Spleen (tissue), 11 donors: ENCODE data around the gene ULBP2. TPM values are rescaled to one million over a fixed set of nuclear protein-coding genes. Genes with fewer than 3 reads are reported as not detected.
A peak's percentile ranks its signal among the peaks of the same experiment; 100 is the strongest.
"Not testable (repeated sequence)": the region's sequence is repeated elsewhere in the genome, so short reads cannot be mapped to it uniquely, and the experiment has no call there.

Experiments used
- DNase-seq: peaks from one replicate; pipeline ENCODE4 v3.0.0-alpha.2; 2020
- H3K27ac ChIP-seq, 8 donors: fragments of 200-600 bp; sonication (generic) in 7 of 8; 1 replicate in 4 of 8; 2 replicates in 4 of 8; pipeline versions ENCODE4 v1.5.0 to v1.8.0; 2016 to 2021; ENCODE audit warnings: inconsistent platforms in 4 of 8, mild to moderate bottlenecking in 4 of 8, moderate library complexity in 1 of 8
- H3K27me3 ChIP-seq, 7 donors: fragments of 200-600 bp; sonication (generic) in 6 of 7; replicated peaks in 1 of 7; 1 replicate in 4 of 7; 2 replicates in 3 of 7; pipeline versions ENCODE4 v1.5.0 to v1.8.0; 2016 to 2021; ENCODE audit warnings: inconsistent platforms in 3 of 7, mild to moderate bottlenecking in 1 of 7
- H3K36me3 ChIP-seq, 6 donors: fragments of 200-600 bp; sonication (generic) in 5 of 6; 1 replicate in 4 of 6; 2 replicates in 2 of 6; pipeline versions ENCODE4 v1.5.0 to v1.8.0; 2016 to 2021; ENCODE audit warnings: inconsistent platforms in 2 of 6
- H3K4me1 ChIP-seq, 6 donors: fragments of 200-600 bp; sonication (generic) in 5 of 6; 1 replicate in 3 of 6; 2 replicates in 3 of 6; pipeline versions ENCODE4 v1.5.0 to v1.8.0; 2016 to 2021; ENCODE audit warnings: inconsistent platforms in 3 of 6
- H3K4me3 ChIP-seq, 8 donors: fragments of 200-600 bp; sonication (generic) in 7 of 8; 1 replicate in 4 of 8; 2 replicates in 4 of 8; pipeline versions ENCODE4 v1.5.0 to v1.8.0; 2016 to 2021; ENCODE audit warnings: inconsistent platforms in 4 of 8, mild to moderate bottlenecking in 4 of 8, moderate library complexity in 2 of 8
- H3K9me3 ChIP-seq, 8 donors: fragments of 200-600 bp; sonication (generic) in 7 of 8; 1 replicate in 4 of 8; 2 replicates in 4 of 8; pipeline versions ENCODE4 v1.5.0 to v1.8.0; 2016 to 2021; ENCODE audit warnings: inconsistent platforms in 4 of 8
- CTCF ChIP-seq, 11 experiments: fragments of 200-600 bp in 7 of 11; fragments of 450-650 bp in 4 of 11; sonication (generic) in 4 of 11; IDR thresholded peaks in 8 of 11; conservative IDR thresholded peaks in 3 of 11; 1 replicate in 7 of 11; 2 replicates in 4 of 11; pipeline versions ENCODE4 v1.4.0 to v1.8.0; 2016 to 2021; ENCODE audit warnings: antibody characterized with exemption in 11 of 11, inconsistent platforms in 4 of 11, mild to moderate bottlenecking in 1 of 11
- POLR2A ChIP-seq, 3 donors: fragments of 450-650 bp; IDR thresholded peaks; one replicate each; pipeline ENCODE4 v1.5.1; 2017; ENCODE audit warnings: antibody characterized with exemption in 3 of 3, mild to moderate bottlenecking in 1 of 3
- POLR2AphosphoS5 ChIP-seq, 3 donors: sonication (generic); formaldehyde crosslinking; IDR thresholded peaks; one replicate each; pipeline ENCODE4 v1.5.1; 2017; ENCODE audit warnings: antibody characterized with exemption in 3 of 3
- WGBS, 5 donors: extraction: QIAGEN DNeasy Blood & Tissue Kit in 3 of 5; methylation state at CpG; one replicate each; pipeline versions ENCODE4 v1.1.5 to v1.1.7; 2013 to 2018; 5-methylcytosine and 5-hydroxymethylcytosine counted together
- intact Hi-C: fragments of 100-400 bp; cut with DNase I; formaldehyde crosslinking; loops from one replicate; pipeline ENCODE4 v1.15.0; 2023; ENCODE audit warnings: low total_unique reads
- polyA plus RNA-seq, 3 donors: library from polyadenylated mRNA; stranded (reverse); fragments of 200-250 nt; gene quantifications; one replicate each; pipeline ENCODE4 v1.2.1, GENCODE V29; 2013
- total RNA-seq, 7 donors: library from RNA; depleted of rRNA in 3 of 7; stranded (reverse); fragments of >200 nt in 3 of 7; fragmentation: NEBNext Ultra II Directional in 4 of 7; extraction: Animal tissue kit (Norgen Biotek cat#: 25700) in 4 of 7; gene quantifications; one replicate each; pipeline versions ENCODE4 v1.1.0 to v1.2.1, GENCODE V29; 2016 to 2021
- donor health status: healthy with polysubstance abuse.
- donor health status: DM: no; HTN: no; CAD: no; lungs with moderate emphysema.
- donor health status: DM: no; HTN: no; CAD: no.
- donor health status: Bipolar disorder and iron deficiency.
- donor health status: healthy.
- donor health status: DM: no; HTN: no; CAD: no.
- donor health status: DM: yes; HTN: yes; CAD: no.

The ULBP2 gene
- total and polyA plus RNA-seq, 10 donors: 0.10 to 0.30 (median 0.20) TPM; not detected in 7

DNA sequence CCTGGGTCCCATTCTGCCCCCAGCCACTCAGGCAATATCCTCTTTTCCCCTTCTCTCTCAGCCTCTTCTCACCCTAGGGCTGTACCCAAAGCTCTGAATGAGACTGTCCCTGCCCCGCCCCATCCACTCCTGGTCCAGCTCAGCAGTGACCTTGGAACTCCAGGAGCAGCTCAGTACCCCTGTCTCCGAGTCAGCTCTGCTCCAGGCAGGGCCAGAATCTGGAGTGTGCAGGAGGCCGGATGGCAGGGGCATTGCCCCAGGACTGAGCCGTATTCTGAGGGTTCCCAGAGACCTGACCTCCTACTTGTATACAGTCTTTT lies 16.9 kb upstream of the ULBP2 start:
- no peaks in the 10 kb centered on the region for H3K9me3 ChIP-seq
- 79 to 91% (median 81%) methylated on average over 4 of the region's 4 CpGs for WGBS, 5 donors
- H3K4me3 ChIP-seq: no peak overlapping the region
- TF ChIP-seq POLR2AphosphoS5 (IDR thresholded peaks at IDR 0.05): no peak
- TF ChIP-seq POLR2A (IDR thresholded peaks at IDR 0.05): no peak
- TF ChIP-seq CTCF (IDR thresholded peaks at IDR 0.05 in 8 of 11, conservative IDR thresholded peaks at IDR 0.05 in 3 of 11): no peak
- peaks cover 0 to 35% (median 29%) of the 10 kb centered on the region in 6 donors for H3K4me1 ChIP-seq
- H3K36me3 ChIP-seq: no peaks in the 10 kb centered on the region
- intact Hi-C loops: no loop called here
- DNase-seq: peak; percentile 49
- peaks cover 0 to 98% (median 39%) of the 10 kb centered on the region in 7 donors for H3K27me3 ChIP-seq
- H3K27ac ChIP-seq: no peak overlapping the region

- H3K4me3 ChIP-seq: peak overlapping the region; percentile 17 to 64 (median 34)
- peaks cover 0 to 35% (median 29%) of the 10 kb centered on the region in 6 donors for H3K4me1 ChIP-seq
- peak overlapping the region in 3 of 8 donors; percentile 4 to 40 (median 15) for H3K27ac ChIP-seq
- 11 to 28% (median 13%) methylated on average over 9 to 34 of the region's 34 CpGs for WGBS, 5 donors
- peaks cover 0 to 98% (median 39%) of the 10 kb centered on the region in 7 donors for H3K27me3 ChIP-seq
- H3K9me3 ChIP-seq: no peaks in the 10 kb centered on the region
- DNase-seq: peak; percentile 82
- TF ChIP-seq CTCF (IDR thresholded peaks at IDR 0.05 in 8 of 11, conservative IDR thresholded peaks at IDR 0.05 in 3 of 11) (no peak), POLR2AphosphoS5 (IDR thresholded peaks at IDR 0.05) (peak in 1 of 3 donors; percentile 26)
- no peaks in the 10 kb centered on the region for H3K36me3 ChIP-seq
- intact Hi-C loops: no loop called here
Measured at GRCh38 chr6:149925253-149925973, 16.4 kb upstream of the ULBP2 start.

DNA sequence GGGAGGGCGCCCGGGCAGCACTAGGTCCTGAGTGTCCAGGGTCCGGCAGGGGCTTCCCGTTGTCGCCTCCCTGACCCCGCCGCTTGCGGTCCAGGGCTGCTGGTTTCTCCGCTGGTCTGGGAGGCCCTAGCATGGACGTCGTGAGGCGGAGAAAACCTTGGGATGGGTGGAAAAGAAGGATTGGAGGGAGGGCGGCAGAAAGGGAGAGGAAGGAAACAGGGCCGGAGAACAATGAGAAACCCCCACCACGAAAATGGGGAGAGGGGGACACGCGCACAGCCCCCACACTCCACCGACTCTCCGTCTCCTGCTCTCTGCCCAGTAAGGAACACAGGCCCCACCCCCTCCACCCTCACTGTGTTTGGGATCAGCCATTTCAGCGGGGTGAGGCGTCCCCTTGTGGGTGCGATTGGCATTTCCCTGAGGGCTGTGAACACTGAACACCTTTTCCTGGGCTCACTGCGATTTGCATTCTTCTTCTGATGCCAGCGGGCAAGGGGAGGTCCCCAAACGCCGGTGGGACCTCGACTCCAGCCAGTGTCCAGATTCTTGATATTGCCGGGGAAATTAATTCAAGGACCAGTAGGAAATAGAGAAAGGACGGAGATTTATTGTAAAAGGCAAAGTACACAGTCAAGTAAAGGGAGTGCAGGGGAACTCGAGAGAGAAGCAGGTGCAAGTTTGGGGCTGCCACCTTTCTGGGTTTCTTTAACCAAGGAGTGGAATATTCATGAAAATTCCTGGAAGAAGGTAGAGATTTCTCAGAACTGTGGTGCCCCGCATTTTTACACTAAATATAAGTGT lies 15.6 kb upstream of the ULBP2 start:
- intact Hi-C loops: loop anchor here (2.0 kb wide), 1 partner anchor 91 kb away; no protein-coding TSS in a partner anchor
- Histone ChIP-seq H3K27me3 (peaks cover 0 to 98% (median 39%) of the 10 kb centered on the region in 7 donors), H3K4me1 (peaks cover 0 to 35% (median 29%) of the 10 kb centered on the region in 6 donors), H3K9me3 (no peaks in the 10 kb centered on the region), H3K4me3 (peak overlapping the region; percentile 17 to 64 (median 34)), H3K27ac (peak overlapping the region in 3 of 8 donors; percentile 4 to 40 (median 15)), H3K36me3 (no peaks in the 10 kb centered on the region)
- TF ChIP-seq POLR2AphosphoS5 (IDR thresholded peaks at IDR 0.05) (no peak), CTCF (IDR thresholded peaks at IDR 0.05 in 8 of 11, conservative IDR thresholded peaks at IDR 0.05 in 3 of 11) (peak; percentile 53 to 96 (median 77))
- WGBS, 5 donors: 2 to 5% (median 3%) methylated on average over 28 to 31 of the region's 31 CpGs
- DNase-seq: peak; percentile 90

DNA sequence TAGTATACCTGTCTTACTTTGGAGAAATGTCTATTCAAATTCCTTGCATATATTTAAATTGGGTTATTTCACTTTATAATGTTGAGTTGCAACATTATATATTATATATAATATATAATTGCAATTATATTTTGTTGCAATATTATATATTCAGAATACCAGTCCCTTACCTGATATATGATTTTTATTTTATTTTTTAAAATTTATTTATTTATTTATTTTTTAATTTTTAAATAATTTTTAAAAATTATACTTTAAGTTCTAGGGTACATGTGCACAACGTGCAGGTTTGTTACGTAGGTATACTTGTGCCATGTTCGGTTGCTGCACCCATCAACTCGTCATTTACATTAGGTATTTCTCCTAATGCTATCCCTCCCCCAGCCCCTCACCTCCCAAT lies 14.8 kb upstream of the ULBP2 start:
- 79 to 88% (median 88%) methylated on average over 4 of the region's 4 CpGs for WGBS, 5 donors

More for the DNA sequence above, 14.8 kb upstream of the ULBP2 start:
- H3K4me1 ChIP-seq: peaks cover 0 to 35% (median 29%) of the 10 kb centered on the region in 6 donors
- H3K27ac ChIP-seq, H3K36me3 ChIP-seq, H3K4me3 ChIP-seq, DNase-seq, H3K9me3 ChIP-seq: not testable (repeated sequence)
- peaks cover 0 to 98% (median 42%) of the 10 kb centered on the region in 7 donors for H3K27me3 ChIP-seq
- intact Hi-C loops: loop anchor here (2.0 kb wide), 1 partner anchor 92 kb away; no protein-coding TSS in a partner anchor
